Measurements from ENCODE around the gene OAF.
"Not testable (repeated sequence)": the region's sequence is repeated elsewhere in the genome, so short reads cannot be mapped to it uniquely, and the experiment has no call there.

OAF gene

DNA sequence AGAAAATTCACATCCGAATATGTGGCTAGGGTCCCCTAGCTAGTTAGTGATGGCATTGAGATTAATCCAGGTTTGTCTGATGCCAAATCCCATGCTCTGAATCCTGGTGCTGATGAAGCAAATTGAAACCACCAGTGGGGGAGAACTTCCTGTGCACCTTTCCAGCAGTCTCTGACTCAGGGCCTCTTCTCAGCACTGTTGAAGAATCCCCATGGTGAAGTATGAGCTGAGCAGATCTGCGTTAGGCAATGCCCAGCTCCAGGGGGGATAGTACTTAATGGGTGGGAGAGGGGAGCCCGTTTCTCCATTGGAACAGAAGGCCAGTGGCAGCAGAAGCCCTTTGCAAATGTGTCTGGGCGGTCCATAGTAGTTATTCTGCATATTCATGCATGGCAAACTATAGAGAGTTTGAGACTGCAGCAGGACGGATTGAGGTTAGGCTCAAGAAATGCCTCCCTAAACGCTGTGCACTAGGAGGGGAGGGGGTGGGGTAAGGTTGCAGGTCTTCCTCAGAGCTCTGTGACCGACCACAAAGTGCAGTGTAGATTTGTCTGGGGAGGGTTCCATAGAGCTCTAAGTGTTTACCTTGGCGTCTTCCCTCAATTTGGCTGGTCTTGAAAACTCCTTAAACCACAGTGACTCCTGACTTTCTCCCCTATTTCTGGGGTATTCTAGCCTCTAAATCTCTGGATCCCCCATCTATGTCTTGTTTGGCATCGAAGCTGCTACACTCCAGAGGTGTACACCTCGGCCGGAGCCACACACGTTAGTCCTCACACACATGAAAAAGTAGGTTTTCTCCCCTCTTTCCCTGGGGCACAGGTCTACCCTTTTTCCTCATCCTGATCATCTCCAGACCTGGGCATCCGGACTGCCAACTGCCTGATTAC lies 33.9 kb downstream of the OAF start:
- DNase-seq: no peak

DNA sequence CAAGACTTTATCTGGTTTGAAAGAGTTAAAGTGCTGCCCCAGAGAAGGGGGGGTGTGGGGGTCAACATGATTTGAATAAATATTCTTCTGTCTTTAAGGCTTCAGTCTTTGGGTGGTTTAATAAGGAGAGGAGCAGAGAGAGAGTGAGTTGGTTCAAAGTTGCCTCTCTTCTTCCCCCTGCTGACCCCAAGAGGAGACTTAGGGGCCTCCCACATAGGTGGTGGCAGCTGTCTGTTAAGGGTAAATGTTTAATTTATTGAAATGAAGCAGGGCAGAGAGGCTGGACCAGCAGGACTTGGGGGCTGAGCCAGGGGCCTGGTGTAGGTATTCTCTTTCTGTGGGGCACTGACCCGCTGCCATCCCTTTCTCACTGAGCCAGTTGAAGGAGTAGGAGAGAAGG lies 34.6 kb downstream of the OAF start:
- DNase-seq: no peak

- DNase-seq: no peak
Observed at GRCh38 chr11:120248551-120249278, 37.9 kb downstream of the OAF start.

DNA sequence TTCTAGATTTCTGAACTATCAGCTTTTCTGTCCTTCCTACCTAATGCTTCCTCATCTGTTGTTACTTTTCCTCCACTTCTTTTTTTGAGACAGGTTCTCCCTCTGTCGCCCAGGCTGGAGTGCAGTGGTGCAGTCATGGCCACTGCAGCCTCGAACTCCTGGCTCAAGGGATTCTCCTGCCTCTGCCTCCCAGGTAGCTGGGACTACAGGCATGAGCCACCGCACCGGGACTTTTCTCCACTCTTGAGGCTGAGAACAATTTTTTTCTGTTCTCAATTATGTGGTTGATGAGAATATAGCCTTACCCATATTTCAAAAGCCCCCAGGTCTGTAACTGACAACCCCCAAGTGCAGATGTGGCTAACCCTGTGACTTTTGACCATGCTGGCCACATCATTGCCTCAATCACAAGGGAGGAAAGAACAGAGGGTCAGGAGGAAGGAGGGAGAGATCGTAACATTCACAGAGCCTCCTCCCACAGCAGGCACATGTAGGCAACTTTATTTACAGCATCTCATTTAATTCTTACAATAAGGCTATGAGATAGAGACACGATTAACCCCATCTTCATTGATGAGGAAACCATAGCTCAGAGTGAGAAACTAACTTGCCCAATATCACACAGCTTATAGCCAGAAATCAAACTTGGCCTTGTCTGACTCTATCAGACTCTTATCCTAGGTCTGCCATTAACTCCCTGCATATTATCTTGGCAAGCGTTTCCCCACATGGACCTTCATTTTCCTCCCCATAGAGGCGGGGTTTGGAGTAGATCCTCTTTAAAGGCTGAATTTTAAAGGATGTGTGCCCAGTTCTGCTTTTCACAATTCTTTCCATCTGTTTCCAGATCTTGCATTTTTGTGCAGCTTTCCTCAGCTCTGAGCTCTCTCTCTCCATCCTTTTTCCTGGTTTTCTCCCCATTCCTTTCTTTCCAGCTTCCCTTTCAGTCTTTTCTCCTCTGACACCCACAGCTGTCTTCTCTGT lies 38.7 kb downstream of the OAF start:
- DNase-seq: no peak

GRCh38 chr11:120253377-120253776 lies 42.5 kb downstream of the OAF start:
- not testable (repeated sequence) for DNase-seq

- no peak for DNase-seq
Observed at GRCh38 chr11:120254788-120255518, 44.1 kb downstream of the OAF start.

DNA sequence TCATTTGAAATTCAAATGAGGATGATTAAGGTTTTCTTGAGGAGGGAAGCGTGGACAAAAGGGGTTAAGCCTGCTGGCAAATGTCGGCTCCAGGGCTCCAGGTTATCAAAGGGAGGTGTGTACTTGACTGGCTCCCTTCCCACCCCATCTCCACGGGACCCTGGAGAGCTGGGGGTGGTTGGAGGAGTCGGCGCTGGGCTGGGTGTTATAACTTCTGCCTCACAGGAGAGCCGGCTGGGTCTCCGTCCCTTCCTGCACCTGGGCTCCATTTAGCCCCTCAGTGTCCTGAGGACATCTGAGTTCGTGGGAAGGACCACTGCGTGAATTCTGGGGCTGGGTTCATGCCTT lies 44.7 kb downstream of the OAF start:
- DNase-seq: no peak

GRCh38 chr11:120256178-120256577 lies 45.3 kb downstream of the OAF start:
- DNase-seq: no peak

DNA sequence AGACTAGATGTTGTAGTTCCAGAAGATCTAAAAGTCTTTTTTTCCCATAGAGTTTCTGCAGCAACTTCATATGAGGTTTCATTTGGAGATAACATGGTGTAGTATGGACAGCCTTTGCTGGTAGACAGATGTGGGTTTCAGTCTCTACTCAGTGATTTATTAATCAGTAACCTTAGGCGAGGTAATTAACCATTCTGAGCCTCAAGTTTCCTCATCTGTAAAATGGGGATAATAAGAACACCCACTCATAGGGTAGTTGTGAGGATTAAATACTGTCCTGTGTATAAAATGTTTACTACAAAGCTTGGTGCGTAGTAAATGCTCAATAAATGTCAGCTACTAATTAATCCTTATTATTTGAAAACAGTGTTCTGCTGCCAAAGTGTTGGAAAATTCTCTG lies 45.9 kb downstream of the OAF start:
- no peak for DNase-seq

- DNase-seq: no peak
Observed at GRCh38 chr11:120257346-120257745, 46.5 kb downstream of the OAF start.

- no peak for DNase-seq
Observed at GRCh38 chr11:120258661-120259060, 47.8 kb downstream of the OAF start.

DNA sequence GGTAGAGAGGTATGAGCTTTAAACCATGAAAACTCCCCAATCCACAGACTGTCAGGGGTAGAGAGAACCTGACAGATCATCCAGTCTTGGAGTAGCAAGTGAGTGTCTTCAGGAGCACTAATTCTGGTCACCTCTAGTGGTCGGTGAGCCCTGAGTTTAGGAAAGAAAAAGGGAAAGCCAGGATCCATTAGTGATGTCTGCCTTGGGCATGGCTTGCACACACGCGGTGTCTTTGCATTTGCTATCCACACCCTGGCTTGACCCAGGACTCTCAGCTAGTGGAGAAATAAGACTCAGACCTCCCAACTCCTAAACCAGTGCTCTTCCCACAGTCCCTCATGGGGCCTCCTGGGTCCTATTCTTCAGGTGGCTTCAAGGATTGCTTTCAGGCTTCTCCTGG lies 48.4 kb downstream of the OAF start:
- DNase-seq: no peak

DNA sequence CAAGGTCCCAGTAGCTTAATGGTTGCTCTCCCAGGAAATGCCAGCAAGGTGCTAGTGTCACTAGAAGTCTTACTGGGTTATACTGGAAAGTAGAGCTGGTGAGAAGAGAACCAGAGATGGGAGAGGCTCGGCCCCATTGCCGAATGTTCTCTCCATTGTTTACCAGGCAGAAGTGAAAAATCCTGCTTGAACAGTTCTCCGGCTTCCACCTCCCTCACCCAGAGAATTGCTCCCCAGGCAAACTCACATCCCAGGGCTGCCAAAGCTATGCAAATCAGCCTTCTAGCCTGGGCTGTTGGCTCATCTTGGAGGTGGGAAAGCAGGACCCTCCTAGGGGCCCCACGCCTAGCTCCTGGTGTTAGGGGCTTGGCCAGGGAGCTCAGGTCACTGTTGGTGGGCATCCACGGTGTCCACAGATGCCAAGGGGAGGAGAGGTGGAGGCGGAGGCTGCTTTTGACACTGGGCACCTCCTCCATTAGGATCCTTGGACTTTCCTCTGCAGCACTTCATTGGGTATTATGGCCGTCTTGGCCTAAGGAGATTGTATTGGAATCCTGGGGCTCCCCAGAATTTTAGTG lies 49.2 kb downstream of the OAF start:
- no peak for DNase-seq

GRCh38 chr11:120260616-120261015 lies 49.8 kb downstream of the OAF start:
- DNase-seq: no peak

- DNase-seq: no peak
Observed at GRCh38 chr11:120261321-120261720, 50.5 kb downstream of the OAF start.

DNA sequence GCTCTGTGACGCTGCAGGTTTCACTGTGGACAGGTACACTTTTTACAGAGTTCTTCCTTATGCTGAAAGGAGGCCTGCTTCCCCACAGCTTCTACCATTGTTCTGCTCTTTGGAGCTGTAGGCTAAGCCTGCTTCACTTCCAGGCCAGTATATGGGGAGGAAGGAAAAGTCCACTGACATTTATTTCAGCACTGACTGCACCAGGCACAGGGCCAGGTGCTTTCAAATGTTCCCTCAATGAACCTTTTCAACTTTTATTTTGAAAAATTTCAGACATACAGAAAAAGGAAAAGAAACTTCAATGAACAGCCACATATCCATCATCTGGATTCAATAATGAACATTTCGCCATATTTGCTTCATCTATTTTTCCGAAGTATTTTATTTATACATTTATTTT lies 51.1 kb downstream of the OAF start:
- DNase-seq: no peak

DNA sequence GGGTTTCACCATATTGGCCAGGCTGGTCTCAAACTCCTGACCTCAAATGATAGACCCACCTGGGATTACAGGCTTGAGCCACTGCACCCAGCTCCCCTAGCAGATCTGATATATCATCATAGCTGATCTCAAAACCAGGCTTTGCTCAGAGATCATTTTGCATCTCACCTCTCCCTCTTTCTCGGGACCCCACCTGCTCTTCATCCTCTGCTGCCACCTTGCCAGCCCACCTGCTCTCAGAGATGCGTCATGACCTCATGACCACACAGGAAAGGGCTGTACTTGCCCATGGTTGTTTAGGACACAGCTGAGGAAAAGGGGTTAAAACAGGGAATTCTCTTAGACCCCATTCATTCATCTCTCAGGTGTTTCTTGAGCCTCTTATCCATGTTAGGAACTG lies 56.5 kb downstream of the OAF start:
- DNase-seq: no peak

DNA sequence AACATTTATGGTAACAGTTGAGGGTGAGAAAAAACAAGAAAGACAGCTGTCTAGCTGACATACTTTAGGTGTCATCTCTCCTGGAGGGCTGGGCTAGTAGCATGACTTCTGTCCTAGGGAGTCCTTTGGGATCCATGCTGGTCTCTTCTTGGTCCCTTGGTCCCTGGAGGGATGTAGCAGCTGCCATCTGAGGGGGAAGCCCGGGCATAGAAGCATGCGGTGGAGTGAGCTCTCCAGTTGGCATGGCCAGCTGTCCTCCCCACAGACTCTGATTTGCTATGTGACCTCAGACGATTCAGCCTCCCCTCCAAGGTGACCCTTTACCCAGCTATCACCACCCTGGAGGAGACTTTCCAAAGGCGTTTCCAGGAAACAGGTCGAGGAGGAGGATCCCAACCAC lies 57.9 kb downstream of the OAF start:
- DNase-seq: no peak

- DNase-seq: no peak
Observed at GRCh38 chr11:120270386-120270785, 59.6 kb downstream of the OAF start.

DNA sequence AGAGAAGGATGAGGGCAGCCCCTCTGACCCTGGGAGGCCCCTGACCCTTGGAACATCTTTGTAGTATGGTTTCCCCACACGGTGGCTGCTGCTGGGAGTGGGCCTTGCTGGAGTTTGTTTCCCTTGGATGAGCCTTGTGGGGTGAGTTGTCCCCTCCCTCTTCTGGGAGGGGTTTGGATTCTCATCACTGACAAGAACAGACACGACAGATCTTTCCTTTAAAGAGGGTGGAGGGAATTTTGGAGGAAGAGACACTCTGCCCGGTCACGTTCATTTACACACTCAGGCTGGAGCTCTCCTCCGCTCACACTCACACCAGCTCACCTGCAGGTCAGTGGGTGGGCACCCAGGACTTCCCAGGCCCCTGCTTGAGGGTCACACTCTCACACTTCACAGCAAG lies 60.8 kb downstream of the OAF start:
- no peak for DNase-seq

- DNase-seq: no peak
Observed at GRCh38 chr11:120272303-120272702, 61.5 kb downstream of the OAF start.

DNA sequence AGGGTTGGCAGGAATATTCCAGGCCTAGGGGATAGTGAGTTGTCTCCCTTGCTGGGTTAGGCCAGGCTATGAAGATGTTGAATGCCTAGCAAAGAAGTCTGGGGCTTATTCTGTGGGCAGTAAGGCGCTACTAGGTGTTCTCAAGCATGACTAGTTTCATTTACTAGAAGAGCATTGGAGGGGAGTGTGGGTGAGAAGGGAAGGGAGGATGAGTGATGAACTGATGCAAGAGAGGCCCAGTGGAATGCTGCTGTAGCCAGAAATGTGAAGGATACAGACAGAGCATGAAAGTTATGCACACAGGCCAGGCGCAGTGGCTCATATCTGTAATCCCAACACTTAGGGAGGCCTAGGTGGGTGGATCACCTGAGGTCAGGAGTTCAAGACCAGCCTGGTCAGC lies 62.6 kb downstream of the OAF start:
- no peak for DNase-seq

Measured in NCI-H1694 treated with DMSO at 0.1 percent for 48 hours (cell line).